ENCODE measurements around the gene REC114.

Gene REC114

DNA sequence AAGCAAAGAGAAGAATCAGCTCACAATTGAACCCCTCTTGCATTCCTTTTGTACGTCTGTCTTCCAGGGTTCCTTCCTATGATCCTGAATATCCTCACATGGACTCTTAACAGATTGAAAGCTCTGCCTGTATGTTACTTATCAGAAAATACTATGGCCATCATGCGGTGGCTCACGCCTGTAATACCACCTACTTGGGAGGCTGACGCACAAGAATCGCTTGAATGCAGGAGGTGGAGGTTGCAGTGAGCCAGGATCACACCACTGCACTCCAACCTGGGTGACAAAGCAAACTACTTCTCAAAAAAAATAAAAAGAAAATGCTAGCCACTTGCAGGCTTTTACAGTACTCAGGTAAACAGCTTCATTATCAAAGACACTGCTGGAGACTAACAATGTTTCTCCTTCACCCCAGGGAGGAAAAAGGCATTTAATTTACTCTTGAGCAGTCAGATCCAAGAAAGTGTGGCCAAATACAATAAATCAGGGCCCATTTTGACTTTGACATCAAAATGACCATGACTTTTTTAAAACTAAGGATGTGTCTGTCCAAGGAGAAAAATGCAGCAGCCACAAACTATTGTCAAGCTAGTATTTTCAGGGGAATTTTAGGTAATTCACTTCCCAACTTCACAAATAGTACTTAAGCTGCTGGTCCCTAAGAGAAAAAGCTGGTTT is 162.9 kb downstream of the REC114 start:
- DNase-seq (ENCODE audit: low read depth) = no peak

DNA sequence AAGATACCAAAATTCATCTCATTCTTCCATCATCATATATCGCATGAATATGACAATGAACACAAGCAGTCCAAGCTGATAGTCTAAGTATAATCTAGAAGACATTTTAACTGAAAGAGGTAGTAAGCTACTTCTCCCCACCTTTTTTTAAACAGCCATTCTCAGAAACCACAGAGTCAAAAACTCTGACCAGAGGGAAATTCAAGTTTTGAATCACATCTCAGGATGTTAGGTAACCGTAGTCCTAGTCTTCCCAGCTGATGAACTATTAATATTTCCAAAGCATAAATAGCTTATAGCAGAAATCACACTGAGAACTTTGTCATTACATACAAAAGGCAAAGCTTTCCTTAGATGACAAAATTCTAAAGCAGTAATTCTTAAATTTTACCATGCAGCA is 164.4 kb downstream of the REC114 start:
- no peak for DNase-seq (ENCODE audit: low read depth)

GRCh38 chr15:73607843-73608242 is 164.9 kb downstream of the REC114 start:
- no peak for DNase-seq (ENCODE audit: low read depth)

- DNase-seq (ENCODE audit: low read depth) = no peak
These were observed 165.5 kb downstream of the REC114 start for GRCh38 chr15:73608475-73608874.

- peak; percentile 55 for DNase-seq (ENCODE audit: low read depth)
These were observed 166.0 kb downstream of the REC114 start for GRCh38 chr15:73608941-73609340.
